Measurements from ENCODE around the gene CCDC28B. TPM values are rescaled to one million over a fixed set of nuclear protein-coding genes. Genes with fewer than 3 reads are reported as not detected.
A peak's percentile ranks its signal among the peaks of the same experiment; 100 is the strongest.

The CCDC28B gene
- total RNA-seq, 2 experiments from 2014 or later = 20.2 to 23.5 TPM

GRCh38 chr1:32231843-32232432 lies 31.5 kb downstream of the CCDC28B start:
- no peaks in the 10 kb centered on the region for H3K9me3 Mint-ChIP-seq
- DNase-seq = no peak
- no peaks in the 10 kb centered on the region for H3K27me3 Mint-ChIP-seq
- H3K36me3 Mint-ChIP-seq (ENCODE audit: low read depth) = peaks cover 32% of the 10 kb centered on the region
- H3K4me3 Mint-ChIP-seq = no peak overlapping the region
- ChIA-PET POLR2A (interaction anchor here (1.1 to 1.6 kb wide), 3 partner anchors 8 to 18 kb away, joined by 3 to 4 read pairs (median 4); no protein-coding TSS in a partner anchor), CTCF (interaction anchor here (1.8 kb wide), 1 partner anchor 16 kb away, joined by 6 read pairs; the partner anchor contains the start of gene FAM167B)
- peaks cover 7% of the 10 kb centered on the region for H3K4me1 Mint-ChIP-seq
- no peak overlapping the region for H3K27ac Mint-ChIP-seq

DNA sequence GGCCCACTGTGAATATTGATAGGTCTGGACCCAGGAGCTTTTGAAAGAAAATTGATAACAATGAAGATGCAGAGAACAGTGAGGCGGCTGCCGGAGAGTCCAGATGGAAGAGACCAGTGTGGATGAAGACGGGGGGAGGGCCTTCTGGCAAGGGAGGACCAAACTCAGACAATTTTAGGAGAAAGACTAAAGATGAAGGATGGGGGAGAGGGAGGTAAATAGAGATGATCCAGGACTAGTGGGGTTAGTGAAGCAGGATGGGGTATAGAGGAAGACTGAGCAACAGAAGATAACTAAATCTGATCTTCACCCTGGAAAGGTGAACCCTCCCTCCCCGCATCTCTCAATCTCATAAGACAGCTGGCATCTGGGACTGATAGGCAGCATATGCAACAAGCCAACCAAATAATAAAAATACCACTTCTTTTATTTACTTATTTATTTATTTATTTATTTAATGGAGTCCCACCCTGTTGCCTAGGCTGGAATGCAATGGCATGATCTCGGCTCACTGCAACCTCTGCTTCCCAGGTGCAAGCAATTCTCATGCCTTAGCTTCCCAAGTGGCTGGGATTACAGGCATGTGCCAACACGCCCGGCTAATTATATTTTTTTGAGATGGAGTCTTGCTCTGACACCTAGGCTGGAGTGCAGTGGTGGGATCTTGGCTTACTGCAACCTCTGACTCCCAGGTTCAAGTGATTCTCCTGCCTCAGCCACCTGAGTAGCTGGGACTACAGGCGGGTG lies 32.3 kb downstream of the CCDC28B start:
- Mint-ChIP-seq H3K36me3 (ENCODE audit: low read depth) (peaks cover 27% of the 10 kb centered on the region), H3K4me1 (peaks cover 1% of the 10 kb centered on the region), H3K27me3 (no peaks in the 10 kb centered on the region), H3K9me3 (no peaks in the 10 kb centered on the region), H3K27ac (no peak overlapping the region), H3K4me3 (no peak overlapping the region)
- CTCF ChIA-PET = interaction anchor here (0.8 kb wide), 1 partner anchor 18 kb away, joined by 3 read pairs; no protein-coding TSS in a partner anchor
- POLR2A ChIA-PET = interaction anchor here (0.6 to 2.4 kb wide), 3 partner anchors 7 to 89 kb away, joined by 3 to 6 read pairs (median 4); no protein-coding TSS in a partner anchor
- no peak for DNase-seq

- Mint-ChIP-seq H3K27me3 (no peaks in the 10 kb centered on the region), H3K4me1 (no peaks in the 10 kb centered on the region), H3K4me3 (no peak overlapping the region), H3K36me3 (ENCODE audit: low read depth) (peaks cover 11% of the 10 kb centered on the region), H3K27ac (no peak overlapping the region), H3K9me3 (no peaks in the 10 kb centered on the region)
- ChIA-PET POLR2A (interaction anchor here (2.4 kb wide), 1 partner anchor 21 kb away, joined by 6 read pairs; no protein-coding TSS in a partner anchor), CTCF (interaction anchor here (0.6 to 1.2 kb wide), 3 partner anchors 10 to 116 kb away, joined by 3 to 4 read pairs (median 3); no protein-coding TSS in a partner anchor)
- DNase-seq = no peak
These were observed 34.4 kb downstream of the CCDC28B start for GRCh38 chr1:32234792-32235191.

DNA sequence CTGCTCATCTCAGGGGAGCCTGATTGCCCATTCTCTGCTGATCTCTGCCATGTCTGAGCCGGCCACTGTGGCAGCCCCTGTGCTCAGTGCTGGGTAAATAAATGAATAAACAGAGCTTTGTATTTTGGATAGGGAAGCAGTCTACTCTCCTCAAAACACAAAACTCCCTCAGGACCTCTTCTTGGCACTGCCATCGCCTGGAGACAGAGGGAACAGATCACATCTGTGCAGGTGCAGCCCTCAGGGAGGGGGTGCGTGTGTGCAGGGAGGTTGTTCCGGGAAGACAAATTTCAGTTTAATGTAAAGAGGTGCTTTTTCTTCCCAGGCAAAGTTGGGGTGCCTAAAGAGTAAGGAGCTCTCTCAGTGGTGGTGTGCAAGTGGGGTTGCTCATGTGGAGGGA lies 38.9 kb downstream of the CCDC28B start:
- no peak for DNase-seq
- no peak overlapping the region for H3K27ac Mint-ChIP-seq
- H3K27me3 Mint-ChIP-seq = no peaks in the 10 kb centered on the region
- peaks cover 19% of the 10 kb centered on the region for H3K4me1 Mint-ChIP-seq
- ChIA-PET CTCF (interaction anchor here (0.8 to 5.0 kb wide), 4 partner anchors 12 to 52 kb away, joined by 3 to 73 read pairs (median 6); partner anchors contain the start of genes HDAC1 and LCK), POLR2A (interaction anchor here (1.1 to 4.2 kb wide), 8 partner anchors 10 to 53 kb away, joined by 3 to 63 read pairs (median 13); partner anchors contain the start of genes CCDC28B, HDAC1, IQCC and LCK)
- peak overlapping the region; percentile 4 for H3K4me3 Mint-ChIP-seq
- no peaks in the 10 kb centered on the region for H3K36me3 Mint-ChIP-seq (ENCODE audit: low read depth)
- H3K9me3 Mint-ChIP-seq = no peaks in the 10 kb centered on the region

- H3K9me3 Mint-ChIP-seq = no peaks in the 10 kb centered on the region
- H3K27ac Mint-ChIP-seq = no peak overlapping the region
- peaks cover 19% of the 10 kb centered on the region for H3K4me1 Mint-ChIP-seq
- CTCF ChIA-PET = interaction anchor here (1.0 to 5.0 kb wide), 6 partner anchors 12 to 111 kb away, joined by 4 to 73 read pairs (median 6); partner anchors contain the start of genes CCDC28B, HDAC1 and LCK
- no peaks in the 10 kb centered on the region for H3K27me3 Mint-ChIP-seq
- H3K4me3 Mint-ChIP-seq = peak overlapping the region; percentile 78
- no peak for DNase-seq
- POLR2A ChIA-PET = interaction anchor here (0.6 to 4.2 kb wide), 14 partner anchors 8 to 398 kb away, joined by 3 to 63 read pairs (median 9); partner anchors contain the start of genes CCDC28B, EIF3I, HDAC1 and LCK
- H3K36me3 Mint-ChIP-seq (ENCODE audit: low read depth) = no peaks in the 10 kb centered on the region
These were observed 39.4 kb downstream of the CCDC28B start for GRCh38 chr1:32239790-32240139.

- POLR2A ChIA-PET = interaction anchor here (0.6 to 4.2 kb wide), 19 partner anchors 9 to 397 kb away, joined by 3 to 63 read pairs (median 4); partner anchors contain the start of genes CCDC28B, EIF3I, HDAC1 and LCK
- Mint-ChIP-seq H3K4me1 (peaks cover 19% of the 10 kb centered on the region), H3K27ac (no peak overlapping the region), H3K4me3 (peak overlapping the region; percentile 78), H3K36me3 (ENCODE audit: low read depth) (no peaks in the 10 kb centered on the region), H3K27me3 (no peaks in the 10 kb centered on the region), H3K9me3 (no peaks in the 10 kb centered on the region)
- CTCF ChIA-PET = interaction anchor here (0.7 to 5.0 kb wide), 12 partner anchors 11 to 111 kb away, joined by 3 to 73 read pairs (median 6); partner anchors contain the start of genes CCDC28B, HDAC1, LCK and MARCKSL1
- peak; percentile 54 for DNase-seq
These were observed 40.0 kb downstream of the CCDC28B start for GRCh38 chr1:32240140-32240951.

DNA sequence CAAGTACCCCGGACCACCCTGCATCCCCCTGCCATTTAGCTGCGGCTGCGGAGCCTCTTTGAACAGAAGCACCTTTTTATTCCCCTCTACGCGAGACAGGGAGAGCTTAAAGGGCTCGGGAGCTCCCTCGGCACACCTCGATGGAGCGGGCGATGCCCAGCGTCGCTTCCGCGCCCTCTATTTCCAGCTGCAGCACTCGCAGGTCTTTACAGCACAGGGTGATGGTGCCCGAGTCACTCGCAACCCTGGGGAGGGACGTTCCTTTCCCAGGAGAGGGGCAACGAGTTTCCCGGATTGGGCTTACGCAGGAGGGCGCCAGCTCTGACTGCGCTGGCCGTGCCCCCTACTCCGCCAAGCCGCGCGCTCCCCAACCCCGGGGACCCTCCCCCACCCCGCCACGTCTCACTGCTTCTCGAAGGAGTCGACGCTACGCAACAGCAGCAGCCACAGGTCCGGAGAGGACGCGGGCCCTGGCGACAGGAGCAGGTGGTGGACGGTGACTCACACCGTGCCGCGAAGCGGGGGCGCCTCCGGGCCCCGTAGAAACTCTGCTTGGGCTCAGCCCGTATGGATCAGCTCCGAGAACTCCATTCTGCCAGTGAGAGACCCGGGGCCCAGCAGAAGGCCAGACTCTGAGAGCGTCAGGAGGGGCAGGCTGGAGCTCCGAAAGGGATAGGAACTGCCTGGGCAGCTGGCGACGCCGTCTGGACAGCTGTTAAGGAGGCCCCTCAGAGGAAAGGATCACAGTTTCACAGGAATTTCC lies 40.8 kb downstream of the CCDC28B start:
- Mint-ChIP-seq H3K36me3 (ENCODE audit: low read depth) (no peaks in the 10 kb centered on the region), H3K4me1 (peaks cover 20% of the 10 kb centered on the region), H3K27ac (peak overlapping the region; percentile 21), H3K27me3 (no peaks in the 10 kb centered on the region), H3K4me3 (peak overlapping the region; percentile 78), H3K9me3 (no peaks in the 10 kb centered on the region)
- CTCF ChIA-PET = interaction anchor here (0.8 to 5.0 kb wide), 12 partner anchors 11 to 110 kb away, joined by 3 to 73 read pairs (median 6); partner anchors contain the start of genes CCDC28B, HDAC1, LCK and MARCKSL1
- POLR2A ChIA-PET = interaction anchor here (0.7 to 4.2 kb wide), 18 partner anchors 8 to 279 kb away, joined by 3 to 63 read pairs (median 4); partner anchors contain the start of genes CCDC28B, EIF3I, HDAC1 and LCK
- DNase-seq = peak; percentile 37

DNA sequence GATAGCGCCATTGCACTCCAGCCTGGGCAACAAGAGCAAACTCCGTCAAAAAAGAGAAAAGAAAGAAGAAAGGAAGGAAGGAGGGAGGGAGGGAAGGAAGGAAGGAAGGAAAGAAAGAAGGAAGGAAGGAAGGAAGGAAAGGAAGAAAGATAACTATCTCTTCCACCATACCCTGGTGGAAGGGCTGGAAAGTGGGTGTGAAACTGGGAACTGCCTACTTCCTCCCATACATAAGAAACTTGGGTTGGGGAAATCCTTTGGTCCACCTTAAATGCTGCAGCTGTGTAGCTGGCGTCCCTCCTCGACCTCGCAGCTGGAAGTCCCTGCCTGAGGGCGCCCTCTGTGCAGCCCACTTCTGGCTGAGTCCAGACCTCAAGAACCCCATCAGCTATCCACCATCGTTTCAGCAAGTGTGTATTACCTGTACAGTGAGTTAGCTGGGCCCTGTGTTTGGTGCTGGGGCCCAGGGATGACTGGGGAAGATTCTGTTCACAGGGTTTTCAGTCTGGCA lies 42.0 kb downstream of the CCDC28B start:
- H3K4me3 Mint-ChIP-seq = no peak overlapping the region
- CTCF ChIA-PET = interaction anchor here (1.3 to 5.0 kb wide), 3 partner anchors 9 to 27 kb away, joined by 5 to 73 read pairs (median 10); partner anchors contain the start of gene LCK
- no peak for DNase-seq
- no peak overlapping the region for H3K27ac Mint-ChIP-seq
- H3K36me3 Mint-ChIP-seq (ENCODE audit: low read depth) = no peaks in the 10 kb centered on the region
- POLR2A ChIA-PET = interaction anchor here (0.9 to 4.2 kb wide), 5 partner anchors 13 to 80 kb away, joined by 3 to 47 read pairs (median 3); no protein-coding TSS in a partner anchor
- H3K27me3 Mint-ChIP-seq = no peaks in the 10 kb centered on the region
- no peaks in the 10 kb centered on the region for H3K9me3 Mint-ChIP-seq
- H3K4me1 Mint-ChIP-seq = peaks cover 31% of the 10 kb centered on the region

- no peaks in the 10 kb centered on the region for H3K9me3 Mint-ChIP-seq
- H3K4me1 Mint-ChIP-seq = peaks cover 53% of the 10 kb centered on the region
- peak within 1 kb of the TSS; percentile 56 for H3K4me3 Mint-ChIP-seq
These were observed 46.5 kb downstream of the CCDC28B start, which contains the start of gene FAM167B for GRCh38 chr1:32246888-32247273. TSS of gene FAM167B (plus strand) at chr1:32247222. CDS start at chr1:32247422, 200 bp downstream.

DNA sequence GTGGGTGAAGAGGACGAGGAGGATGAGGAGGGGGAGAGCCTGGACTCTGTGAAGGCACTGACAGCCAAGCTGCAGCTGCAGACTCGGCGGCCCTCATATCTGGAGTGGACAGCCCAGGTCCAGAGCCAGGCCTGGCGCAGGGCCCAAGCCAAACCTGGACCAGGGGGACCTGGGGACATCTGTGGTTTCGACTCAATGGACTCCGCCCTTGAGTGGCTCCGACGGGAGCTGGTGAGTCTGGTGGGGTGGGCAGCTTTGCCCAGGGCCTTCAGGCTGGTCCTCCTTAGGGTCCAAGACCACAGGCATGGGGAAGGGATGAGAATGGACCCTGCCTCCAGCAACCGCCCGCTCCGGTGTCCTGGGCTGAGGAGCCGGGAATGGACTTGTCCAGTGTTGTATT lies 47.1 kb downstream of the CCDC28B start:
- H3K27ac Mint-ChIP-seq = peak overlapping the region; percentile 99
- POLR2A ChIA-PET = interaction anchor here (1.1 to 11.5 kb wide), 10 partner anchors 7 to 147 kb away, joined by 4 to 156 read pairs (median 20); partner anchors contain the start of genes BSDC1 and MARCKSL1
- no peaks in the 10 kb centered on the region for H3K27me3 Mint-ChIP-seq
- peaks cover 17% of the 10 kb centered on the region for H3K36me3 Mint-ChIP-seq (ENCODE audit: low read depth)
- CTCF ChIA-PET = interaction anchor here (1.1 to 8.4 kb wide), 12 partner anchors 8 to 496 kb away, joined by 3 to 73 read pairs (median 7); partner anchors contain the start of genes CCDC28B, EIF3I and TMEM234
- DNase-seq = no peak
- H3K9me3 Mint-ChIP-seq = no peaks in the 10 kb centered on the region
- H3K4me1 Mint-ChIP-seq = peaks cover 50% of the 10 kb centered on the region
- H3K4me3 Mint-ChIP-seq = no peak overlapping the region

More at GRCh38 chr1:32246888-32247273, 46.5 kb downstream of the CCDC28B start, which contains the start of gene FAM167B:
- no peaks in the 10 kb centered on the region for H3K27me3 Mint-ChIP-seq
- CTCF ChIA-PET = interaction anchor here (0.7 to 5.3 kb wide), 6 partner anchors 16 to 411 kb away, joined by 3 to 31 read pairs (median 5); partner anchors contain the start of gene CCDC28B
- H3K36me3 Mint-ChIP-seq (ENCODE audit: low read depth) = peaks cover 12% of the 10 kb centered on the region
- POLR2A ChIA-PET = interaction anchor here (0.9 to 11.5 kb wide), 4 partner anchors 9 to 31 kb away, joined by 3 to 156 read pairs (median 6); no protein-coding TSS in a partner anchor
- no peak for DNase-seq
- H3K27ac Mint-ChIP-seq = peak within 1 kb of the TSS; percentile 99
